ENCODE results near the gene LARGE2. TPM values are rescaled to one million over a fixed set of nuclear protein-coding genes. Genes with fewer than 3 reads are reported as not detected.

Gene LARGE2
- total RNA-seq = 1 to 10 TPM; 1.1 to 1.6 TPM

DNA sequence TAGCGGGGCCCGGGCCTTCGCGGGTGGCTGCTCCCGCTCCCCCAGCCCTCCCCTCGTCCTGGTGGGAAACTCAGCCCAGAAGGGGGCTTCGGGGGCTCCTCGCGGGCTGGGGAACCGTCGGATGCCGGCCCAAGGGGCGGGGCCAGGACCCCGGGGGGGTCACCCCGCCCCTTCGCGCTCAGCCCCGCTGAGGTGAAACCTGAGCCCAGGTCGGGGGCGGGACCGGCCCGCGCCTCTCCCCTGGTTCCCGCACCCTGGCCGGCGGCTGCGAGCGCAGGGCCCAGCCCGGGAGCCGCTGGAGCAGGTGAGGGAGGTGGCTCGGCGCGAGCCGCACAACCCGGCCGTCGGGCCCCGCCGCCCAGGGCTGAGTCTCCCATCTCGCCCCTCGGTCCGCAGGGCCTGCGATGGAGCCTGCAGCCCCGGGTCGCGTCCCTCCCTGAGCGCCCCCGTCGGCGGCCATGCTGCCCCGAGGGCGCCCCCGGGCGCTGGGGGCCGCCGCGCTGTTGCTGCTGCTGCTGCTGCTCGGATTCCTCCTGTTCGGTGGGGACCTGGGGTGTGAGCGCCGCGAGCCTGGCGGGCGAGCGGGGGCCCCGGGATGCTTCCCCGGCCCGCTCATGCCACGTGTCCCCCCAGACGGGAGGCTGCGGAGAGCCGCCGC lies at the start of gene LARGE2:
TSS of gene LARGE2 (plus strand) at position 232 of the 658 bp plus-strand sequence. CDS start at position 459, 227 bp downstream.
- H3K4me1 Mint-ChIP-seq (ENCODE audit: low read depth) = peaks cover 25% of the 10 kb centered on the region
- H3K36me3 Mint-ChIP-seq = peaks cover 3% of the 10 kb centered on the region
- intact Hi-C loops (cut with micrococcal nuclease) = no loop called here
- peak within 1 kb of the TSS; percentile 49 for H3K27ac Mint-ChIP-seq
- ChIA-PET CTCF (interaction anchor here (0.7 kb wide), 1 partner anchor 20 kb away, joined by 3 read pairs; no protein-coding TSS in a partner anchor), POLR2A (no interaction called here)
- no peaks in the 10 kb centered on the region for H3K9me3 Mint-ChIP-seq
- DNase-seq = no peak
- H3K4me3 Mint-ChIP-seq = peak within 1 kb of the TSS; percentile 75
- H3K27me3 Mint-ChIP-seq = peaks cover 11% of the 10 kb centered on the region

DNA sequence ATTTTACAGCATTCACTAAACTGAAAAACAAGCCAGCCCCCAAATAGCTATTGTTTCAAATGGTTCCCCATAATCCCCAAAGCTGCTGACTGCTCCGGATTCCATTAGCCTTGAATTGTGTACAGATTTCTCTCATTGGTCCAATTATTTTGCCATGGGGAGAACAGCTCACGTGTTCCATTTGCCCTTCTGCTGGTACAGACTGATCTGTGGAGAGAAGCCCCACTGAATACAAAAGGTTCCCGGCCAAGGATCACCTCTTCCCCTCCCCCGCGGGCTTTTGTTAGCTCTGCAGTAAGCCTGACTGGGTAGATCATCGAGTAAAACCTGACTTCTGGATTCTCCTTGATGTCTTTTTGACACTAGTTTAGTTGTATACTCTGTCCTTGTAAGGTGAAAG lies 46.1 kb upstream of the LARGE2 start:
- ChIA-PET CTCF (no interaction called here), POLR2A (no interaction called here)
- no peaks in the 10 kb centered on the region for H3K9me3 Mint-ChIP-seq
- no peak for DNase-seq
- no peak overlapping the region for H3K4me3 Mint-ChIP-seq
- peaks cover 39% of the 10 kb centered on the region for H3K36me3 Mint-ChIP-seq
- H3K27ac Mint-ChIP-seq = no peak overlapping the region
- intact Hi-C loops (cut with micrococcal nuclease) = no loop called here
- H3K4me1 Mint-ChIP-seq (ENCODE audit: low read depth) = no peaks in the 10 kb centered on the region
- H3K27me3 Mint-ChIP-seq = no peaks in the 10 kb centered on the region

DNA sequence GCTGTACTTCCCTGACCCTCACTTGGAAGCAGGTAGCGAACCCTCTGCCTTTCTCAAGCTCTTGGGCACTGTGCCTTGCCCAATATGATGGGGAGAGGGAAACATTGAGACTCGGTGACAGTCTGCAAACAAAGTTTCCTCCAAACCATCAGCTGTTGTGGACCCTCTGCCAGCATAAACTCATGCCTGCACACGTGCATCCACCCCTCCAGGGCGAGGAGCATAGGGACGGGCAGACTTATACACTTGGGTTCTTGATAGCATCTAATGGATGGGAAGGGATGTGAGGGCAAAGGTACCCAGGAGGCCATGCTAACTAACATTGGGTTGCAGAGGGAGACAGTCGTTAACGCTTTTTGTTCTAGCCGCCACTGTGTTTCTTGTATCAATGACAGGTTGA lies 45.2 kb upstream of the LARGE2 start:
- H3K27me3 Mint-ChIP-seq = no peaks in the 10 kb centered on the region
- intact Hi-C loops (cut with micrococcal nuclease) = no loop called here
- no peak for DNase-seq
- POLR2A ChIA-PET = no interaction called here
- no peak overlapping the region for H3K4me3 Mint-ChIP-seq
- H3K36me3 Mint-ChIP-seq = peaks cover 39% of the 10 kb centered on the region
- H3K4me1 Mint-ChIP-seq (ENCODE audit: low read depth) = no peaks in the 10 kb centered on the region
- no peak overlapping the region for H3K27ac Mint-ChIP-seq
- CTCF ChIA-PET = no interaction called here
- no peaks in the 10 kb centered on the region for H3K9me3 Mint-ChIP-seq

DNA sequence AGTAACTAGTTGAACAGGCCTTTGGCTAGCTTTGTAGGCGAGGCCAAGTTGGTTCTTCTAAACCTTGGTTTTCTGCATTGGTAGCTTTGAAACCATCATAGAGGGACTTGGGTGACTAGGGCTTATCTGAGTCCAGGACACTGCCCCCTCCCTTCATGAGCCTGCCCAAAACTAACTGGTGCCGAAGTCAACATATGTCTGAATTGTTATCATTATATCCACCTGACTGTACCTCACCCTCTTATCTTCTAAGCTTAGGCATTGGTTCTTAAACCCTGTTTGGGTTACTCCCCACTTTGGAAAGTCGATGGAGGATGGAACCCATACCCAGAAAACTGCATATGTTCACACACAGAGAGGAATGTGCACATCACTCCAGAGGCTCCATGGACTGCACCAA lies 44.6 kb upstream of the LARGE2 start:
- ChIA-PET CTCF (interaction anchor here (0.6 kb wide), 1 partner anchor 847 kb away, joined by 3 read pairs; no protein-coding TSS in a partner anchor), POLR2A (interaction anchor here (0.7 kb wide), 1 partner anchor 19 kb away, joined by 3 read pairs; no protein-coding TSS in a partner anchor)
- Mint-ChIP-seq H3K27ac (no peak overlapping the region), H3K9me3 (no peaks in the 10 kb centered on the region), H3K4me3 (no peak overlapping the region), H3K36me3 (peaks cover 42% of the 10 kb centered on the region), H3K27me3 (no peaks in the 10 kb centered on the region), H3K4me1 (ENCODE audit: low read depth) (no peaks in the 10 kb centered on the region)
- intact Hi-C loops (cut with micrococcal nuclease) = no loop called here
- no peak for DNase-seq

DNA sequence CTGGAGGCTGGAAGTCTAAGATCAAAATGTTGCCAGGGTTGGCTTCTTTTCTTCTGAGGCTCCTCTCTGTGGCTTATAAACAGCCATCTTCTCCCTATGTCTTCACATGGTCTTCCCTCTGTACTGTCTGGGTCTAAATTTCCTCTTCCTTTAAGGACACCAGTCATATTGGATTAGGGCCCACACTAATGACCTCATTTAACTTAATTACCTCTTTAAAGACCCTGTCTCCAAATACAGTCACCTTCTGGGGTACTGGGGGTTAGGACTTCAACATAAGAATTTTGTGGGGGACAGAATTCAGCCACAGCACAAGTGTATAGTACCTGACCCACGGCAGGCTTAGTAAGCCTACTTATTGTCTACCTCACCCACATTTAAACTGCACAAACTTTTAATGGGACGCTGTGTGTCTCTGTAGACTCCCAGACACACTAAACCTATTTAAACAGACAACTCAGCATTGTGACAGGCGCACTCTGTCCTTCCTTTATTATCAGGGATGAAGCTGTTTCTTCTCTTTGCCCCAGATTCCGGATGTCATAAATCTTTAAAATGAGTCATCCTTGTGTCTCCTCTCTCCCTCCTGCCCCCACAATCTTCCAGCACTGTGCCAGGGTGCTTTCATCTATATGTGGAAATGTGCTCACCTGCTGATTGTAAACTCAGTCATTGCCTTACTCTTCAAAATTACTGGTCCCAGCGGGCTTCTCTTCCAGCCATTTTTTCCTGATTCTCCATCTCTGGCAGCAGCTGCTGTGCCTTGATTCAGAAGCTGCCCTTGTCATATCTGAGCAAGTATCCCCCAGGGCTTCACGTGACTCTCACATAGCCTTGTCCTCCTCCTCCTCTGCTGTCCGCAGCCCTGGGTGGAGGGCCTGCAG lies 42.4 kb upstream of the LARGE2 start:
- H3K4me3 Mint-ChIP-seq = no peak overlapping the region
- H3K36me3 Mint-ChIP-seq = peaks cover 30% of the 10 kb centered on the region
- no peak for DNase-seq
- H3K27ac Mint-ChIP-seq = no peak overlapping the region
- CTCF ChIA-PET = interaction anchor here (1.3 kb wide), 1 partner anchor 428 kb away, joined by 3 read pairs; no protein-coding TSS in a partner anchor
- no peaks in the 10 kb centered on the region for H3K27me3 Mint-ChIP-seq
- H3K9me3 Mint-ChIP-seq = no peaks in the 10 kb centered on the region
- POLR2A ChIA-PET = interaction anchor here (0.5 kb wide), 1 partner anchor 127 kb away, joined by 3 read pairs; no protein-coding TSS in a partner anchor
- intact Hi-C loops (cut with micrococcal nuclease) = no loop called here
- peaks cover 6% of the 10 kb centered on the region for H3K4me1 Mint-ChIP-seq (ENCODE audit: low read depth)

GRCh38 chr11:45880772-45881570 lies 41.5 kb upstream of the LARGE2 start:
- Mint-ChIP-seq H3K27ac (no peak overlapping the region), H3K9me3 (no peaks in the 10 kb centered on the region), H3K27me3 (no peaks in the 10 kb centered on the region), H3K36me3 (peaks cover 28% of the 10 kb centered on the region), H3K4me1 (ENCODE audit: low read depth) (peaks cover 9% of the 10 kb centered on the region), H3K4me3 (no peak overlapping the region)
- CTCF ChIA-PET = interaction anchor here (1.3 to 1.6 kb wide), 2 partner anchors 8 to 427 kb away, joined by 3 to 5 read pairs; no protein-coding TSS in a partner anchor
- no peak for DNase-seq
- intact Hi-C loops (cut with micrococcal nuclease) = no loop called here
- POLR2A ChIA-PET = interaction anchor here (0.5 kb wide), 1 partner anchor 128 kb away, joined by 3 read pairs; no protein-coding TSS in a partner anchor

DNA sequence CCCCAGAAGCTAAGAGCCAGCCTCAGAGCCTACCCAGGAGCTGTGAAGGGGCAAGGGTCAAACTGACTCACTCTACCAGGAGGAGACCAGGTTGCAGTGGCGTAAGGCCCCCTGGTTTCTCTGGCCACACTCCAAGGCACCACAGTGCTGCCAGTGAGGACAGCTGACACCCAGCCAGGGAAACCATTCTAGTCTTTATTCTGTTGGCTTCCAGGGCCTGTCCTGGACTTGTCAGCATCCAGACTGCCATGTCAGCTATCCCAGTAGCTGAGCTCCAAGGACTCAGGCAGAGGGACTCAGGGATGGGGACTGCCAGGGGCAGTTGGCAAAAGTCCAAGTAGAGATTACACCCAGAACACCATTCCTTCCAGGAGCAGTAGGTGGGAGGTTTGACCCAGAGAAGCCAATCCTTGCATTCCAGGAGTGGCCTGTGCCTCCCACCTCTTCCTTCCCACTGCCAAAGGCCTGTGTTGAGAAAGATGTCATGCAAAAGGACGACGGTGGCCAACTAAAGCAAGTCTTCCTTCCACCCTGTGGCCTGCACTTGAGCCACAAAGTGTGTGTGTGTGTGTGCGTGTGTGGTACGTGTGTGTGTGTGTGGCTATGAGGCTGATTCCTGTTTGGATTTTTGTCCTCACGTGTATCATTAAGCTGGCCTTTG lies 40.6 kb upstream of the LARGE2 start:
- no peak overlapping the region for H3K4me3 Mint-ChIP-seq
- ChIA-PET CTCF (interaction anchor here (1.6 kb wide), 1 partner anchor 9 kb away, joined by 5 read pairs; no protein-coding TSS in a partner anchor), POLR2A (no interaction called here)
- H3K36me3 Mint-ChIP-seq = peaks cover 21% of the 10 kb centered on the region
- no peaks in the 10 kb centered on the region for H3K9me3 Mint-ChIP-seq
- intact Hi-C loops (cut with micrococcal nuclease) = no loop called here
- no peak overlapping the region for H3K27ac Mint-ChIP-seq
- peaks cover 9% of the 10 kb centered on the region for H3K4me1 Mint-ChIP-seq (ENCODE audit: low read depth)
- DNase-seq = no peak
- no peaks in the 10 kb centered on the region for H3K27me3 Mint-ChIP-seq

- POLR2A ChIA-PET = no interaction called here
- no peak for DNase-seq
- CTCF ChIA-PET = interaction anchor here (1.3 kb wide), 1 partner anchor 113 kb away, joined by 4 read pairs; no protein-coding TSS in a partner anchor
- intact Hi-C loops (cut with micrococcal nuclease) = no loop called here
- no peaks in the 10 kb centered on the region for H3K27me3 Mint-ChIP-seq
- H3K27ac Mint-ChIP-seq = no peak overlapping the region
- H3K4me3 Mint-ChIP-seq = peak overlapping the region; percentile 67
- no peaks in the 10 kb centered on the region for H3K9me3 Mint-ChIP-seq
- peaks cover 9% of the 10 kb centered on the region for H3K4me1 Mint-ChIP-seq (ENCODE audit: low read depth)
- peaks cover 13% of the 10 kb centered on the region for H3K36me3 Mint-ChIP-seq
These were observed 37.8 kb upstream of the LARGE2 start for GRCh38 chr11:45884596-45885185.

DNA sequence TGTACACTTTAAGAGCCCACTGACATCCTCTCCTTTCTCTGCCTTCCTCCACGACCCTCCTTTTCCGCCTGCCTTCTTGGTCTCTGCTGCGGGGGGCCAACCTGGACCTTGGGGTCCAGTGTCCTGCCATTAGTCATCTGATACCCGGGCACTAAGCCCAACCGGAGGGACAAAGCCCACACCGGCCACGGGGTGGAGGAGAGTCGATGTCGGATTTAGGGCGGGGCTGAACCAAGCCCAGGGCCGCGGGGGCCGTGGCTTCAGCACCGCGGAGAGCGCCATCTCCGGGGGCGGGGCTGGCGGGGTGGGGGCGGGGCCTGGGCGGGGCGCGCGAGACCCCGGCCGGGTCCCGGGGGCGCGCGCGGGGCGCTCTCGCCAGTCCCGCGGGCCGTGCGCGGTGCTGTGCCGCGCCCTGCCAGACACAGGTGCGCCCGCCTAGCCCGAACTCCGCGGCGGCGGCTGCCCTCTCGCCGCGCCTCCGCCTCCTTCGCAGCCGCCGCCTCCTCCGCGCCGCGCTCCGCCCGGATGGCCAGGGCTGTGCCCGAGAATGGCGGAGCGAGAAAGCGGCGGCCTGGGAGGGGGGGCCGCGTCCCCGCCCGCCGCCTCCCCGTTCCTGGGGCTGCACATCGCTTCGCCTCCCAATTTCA lies 37.1 kb upstream of the LARGE2 start, which contains the start of gene MAPK8IP1:
TSS of gene MAPK8IP1 (plus strand) at position 378 of the 647 bp plus-strand sequence. CDS start at position 548, 170 bp downstream.
- Mint-ChIP-seq H3K36me3 (peaks cover 9% of the 10 kb centered on the region), H3K4me3 (peak within 1 kb of the TSS; percentile 67), H3K27ac (no peak within 1 kb of the TSS), H3K27me3 (no peaks in the 10 kb centered on the region), H3K9me3 (no peaks in the 10 kb centered on the region), H3K4me1 (ENCODE audit: low read depth) (peaks cover 9% of the 10 kb centered on the region)
- ChIA-PET POLR2A (no interaction called here), CTCF (no interaction called here)
- intact Hi-C loops (cut with micrococcal nuclease) = no loop called here
- DNase-seq = peak; percentile 61

DNA sequence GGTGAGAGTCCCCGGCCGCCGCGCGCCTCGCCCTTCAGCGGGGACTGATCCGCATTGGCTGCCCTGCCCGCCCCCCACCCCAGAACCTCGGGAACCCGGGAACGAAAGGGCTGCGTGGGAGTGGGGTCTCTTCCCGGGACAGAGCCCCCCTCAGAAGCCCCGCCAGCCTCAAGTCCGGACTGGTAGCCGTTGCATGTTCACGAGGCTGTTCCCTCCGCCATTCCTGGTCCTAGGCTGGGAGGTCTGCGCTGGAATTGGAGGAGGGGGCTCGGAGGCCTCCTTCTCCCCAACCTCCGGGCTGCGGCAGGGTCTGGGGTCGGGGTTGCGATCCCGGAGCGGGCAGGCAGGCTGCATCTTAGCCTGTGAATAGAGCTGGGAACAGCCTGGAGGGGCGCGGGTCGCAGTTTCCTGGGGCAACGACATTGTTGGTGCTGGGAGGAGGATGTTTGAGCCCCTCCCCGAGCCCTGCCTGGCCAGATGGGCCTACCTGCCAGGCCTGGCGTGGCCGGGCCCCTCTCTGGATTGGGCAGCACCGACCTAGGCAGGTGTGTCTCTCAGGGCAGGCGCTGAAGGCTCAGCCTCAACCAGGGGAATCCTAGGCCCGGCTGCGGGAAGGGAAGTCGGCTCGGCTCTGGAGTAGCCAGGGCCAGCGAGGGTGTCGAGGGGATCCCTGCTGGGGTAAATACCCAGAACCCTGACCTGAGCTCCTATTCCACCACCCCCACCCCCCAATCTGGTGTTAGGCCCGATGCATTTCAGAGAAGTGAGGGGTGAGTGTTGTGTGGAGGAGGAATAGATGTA lies 36.3 kb upstream of the LARGE2 start:
- intact Hi-C loops (cut with micrococcal nuclease) = no loop called here
- H3K4me1 Mint-ChIP-seq (ENCODE audit: low read depth) = peaks cover 9% of the 10 kb centered on the region
- no peak for DNase-seq
- H3K36me3 Mint-ChIP-seq = peaks cover 4% of the 10 kb centered on the region
- H3K4me3 Mint-ChIP-seq = no peak overlapping the region
- no peak overlapping the region for H3K27ac Mint-ChIP-seq
- H3K9me3 Mint-ChIP-seq = no peaks in the 10 kb centered on the region
- ChIA-PET CTCF (interaction anchor here (1.0 to 1.3 kb wide), 2 partner anchors 13 to 114 kb away, joined by 3 to 4 read pairs; no protein-coding TSS in a partner anchor), POLR2A (no interaction called here)
- no peaks in the 10 kb centered on the region for H3K27me3 Mint-ChIP-seq
